ENCODE measurements around the gene TSPAN13. TPM values are rescaled to one million over a fixed set of nuclear protein-coding genes. Genes with fewer than 3 reads are reported as not detected.

Gene TSPAN13
- total RNA-seq, 1 experiment from 2014 or later, result 32.7 TPM

GRCh38 chr7:16803881-16804673 lies 50.5 kb downstream of the TSPAN13 start:
- TF ChIP-seq ZBTB21 (CRISPR knock-in tag; IDR thresholded peaks at IDR 0.05; ENCODE audit: borderline replicate concordance) (no peak), ZNF671 (CRISPR knock-in tag; IDR thresholded peaks at IDR 0.05) (no peak), ZSCAN18 (CRISPR knock-in tag; IDR thresholded peaks at IDR 0.05) (no peak), IRF2 (CRISPR knock-in tag; IDR thresholded peaks at IDR 0.05; ENCODE audit: borderline replicate concordance, low read depth) (no peak), MYBL2 (CRISPR knock-in tag; IDR thresholded peaks at IDR 0.05) (no peak), NFATC4 (CRISPR knock-in tag; IDR thresholded peaks at IDR 0.05) (no peak), CDX4 (CRISPR knock-in tag; IDR thresholded peaks at IDR 0.05; ENCODE audit: borderline replicate concordance) (no peak), ELF4 (CRISPR knock-in tag; IDR thresholded peaks at IDR 0.05; ENCODE audit: low read depth) (no peak), MLX (CRISPR knock-in tag; IDR thresholded peaks at IDR 0.05) (no peak), TCF7 (CRISPR knock-in tag; IDR thresholded peaks at IDR 0.05; ENCODE audit: low read depth) (no peak)
- Mint-ChIP-seq H3K9me3 (no peaks in the 10 kb centered on the region), H3K27me3 (ENCODE audit: low read depth) (no peaks in the 10 kb centered on the region), H3K36me3 (no peaks in the 10 kb centered on the region), H3K4me3 (no peak overlapping the region), H3K4me1 (peaks cover 18% of the 10 kb centered on the region), H3K27ac (no peak overlapping the region)
- ChIA-PET CTCF (no interaction called here), POLR2A (no interaction called here)
- DNase-seq (ENCODE audit: low spot score), result no peak
- no peak for ATAC-seq

GRCh38 chr7:16804674-16805439 lies 51.3 kb downstream of the TSPAN13 start, which contains the start of gene AGR2:
Gene AGR2, minus strand, starts transcription at chr7:16804999. Its CDS starts 3,203 bp downstream, at chr7:16801796.
- POLR2A ChIA-PET, result no interaction called here
- DNase-seq (ENCODE audit: low spot score) (no peak), ATAC-seq (peak; percentile 28; the same call in 1 of the 2 replicates)
- Mint-ChIP-seq H3K27me3 (ENCODE audit: low read depth) (no peaks in the 10 kb centered on the region), H3K36me3 (no peaks in the 10 kb centered on the region), H3K9me3 (no peaks in the 10 kb centered on the region), H3K4me3 (no peak within 1 kb of the TSS), H3K4me1 (peaks cover 18% of the 10 kb centered on the region), H3K27ac (no peak within 1 kb of the TSS)
- CTCF ChIA-PET, result no interaction called here
- TF ChIP-seq KAT7 (CRISPR knock-in tag; IDR thresholded peaks at IDR 0.05; ENCODE audit: borderline replicate concordance) (no peak), MLX (CRISPR knock-in tag; IDR thresholded peaks at IDR 0.05) (no peak), AFF4 (CRISPR knock-in tag; IDR thresholded peaks at IDR 0.05; ENCODE audit: borderline replicate concordance) (no peak), GRHL2 (CRISPR knock-in tag; IDR thresholded peaks at IDR 0.05; ENCODE audit: insufficient replicate concordance, severe bottlenecking) (no peak), ZNF396 (CRISPR knock-in tag; IDR thresholded peaks at IDR 0.05; ENCODE audit: borderline replicate concordance) (no peak), CTCF (IDR thresholded peaks at IDR 0.05) (no peak), ETV6 (CRISPR knock-in tag; IDR thresholded peaks at IDR 0.05) (no peak), CREM (CRISPR knock-in tag; IDR thresholded peaks at IDR 0.05) (no peak), ZNF263 (CRISPR knock-in tag; IDR thresholded peaks at IDR 0.05; ENCODE audit: low read depth) (no peak), ZBTB21 (CRISPR knock-in tag; IDR thresholded peaks at IDR 0.05; ENCODE audit: borderline replicate concordance) (no peak), ZSCAN18 (CRISPR knock-in tag; IDR thresholded peaks at IDR 0.05) (no peak)

Data from WTC11 (cell line).